ENCODE measurements around the gene OPRM1. TPM values are rescaled to one million over a fixed set of nuclear protein-coding genes. Genes with fewer than 3 reads are reported as not detected.

OPRM1 gene
- total RNA-seq, 1 donor: under 0.01 TPM

GRCh38 chr6:154080461-154081189, 41.6 kb downstream of the OPRM1 start:
- no peak for DNase-seq (ENCODE audit: low read depth in 2 of 3, low spot score in 2 of 3)

GRCh38 chr6:154086510-154086909, 47.5 kb downstream of the OPRM1 start:
- DNase-seq (ENCODE audit: low read depth in 2 of 3, low spot score in 2 of 3): no peak

GRCh38 chr6:154092326-154092962, 53.4 kb downstream of the OPRM1 start:
- no peak for DNase-seq (ENCODE audit: low read depth in 2 of 3, low spot score in 2 of 3)

GRCh38 chr6:154093231-154094044, 54.4 kb downstream of the OPRM1 start:
- DNase-seq (ENCODE audit: low read depth in 2 of 3, low spot score in 2 of 3): no peak

- DNase-seq (ENCODE audit: low read depth in 2 of 3, low spot score in 2 of 3): no peak
Observed at GRCh38 chr6:154095571-154095970, 56.5 kb downstream of the OPRM1 start.

GRCh38 chr6:154096316-154096715, 57.3 kb downstream of the OPRM1 start:
- DNase-seq (ENCODE audit: low read depth in 2 of 3, low spot score in 2 of 3): no peak

GRCh38 chr6:154096834-154097233, 57.8 kb downstream of the OPRM1 start:
- no peak for DNase-seq (ENCODE audit: low read depth in 2 of 3, low spot score in 2 of 3)

GRCh38 chr6:154099211-154099610, 60.2 kb downstream of the OPRM1 start:
- DNase-seq (ENCODE audit: low read depth in 2 of 3, low spot score in 2 of 3): no peak

GRCh38 chr6:154106251-154106650, 67.2 kb downstream of the OPRM1 start:
- DNase-seq (ENCODE audit: low read depth in 2 of 3, low spot score in 2 of 3): no peak

GRCh38 chr6:154111025-154111424, 72.0 kb downstream of the OPRM1 start:
- DNase-seq (ENCODE audit: low read depth in 2 of 3, low spot score in 2 of 3): no peak

- no peak for DNase-seq (ENCODE audit: low read depth in 2 of 3, low spot score in 2 of 3)
Observed at GRCh38 chr6:154112181-154112809, 73.3 kb downstream of the OPRM1 start.

- no peak for DNase-seq (ENCODE audit: low read depth in 2 of 3, low spot score in 2 of 3)
Observed at GRCh38 chr6:154113392-154113791, 74.4 kb downstream of the OPRM1 start.

- DNase-seq (ENCODE audit: low read depth in 2 of 3, low spot score in 2 of 3): no peak
Observed at GRCh38 chr6:154117485-154117884, 78.4 kb downstream of the OPRM1 start.

GRCh38 chr6:154122195-154122925, 83.3 kb downstream of the OPRM1 start:
- DNase-seq (ENCODE audit: low read depth in 2 of 3, low spot score in 2 of 3): no peak

- DNase-seq (ENCODE audit: low read depth in 2 of 3, low spot score in 2 of 3): no peak
Observed at GRCh38 chr6:154123155-154123956, 84.3 kb downstream of the OPRM1 start.

GRCh38 chr6:154125421-154125820, 86.4 kb downstream of the OPRM1 start:
- peak in 1 of 3 donors; percentile 6 for DNase-seq (ENCODE audit: low read depth in 2 of 3, low spot score in 2 of 3)

- no peak for DNase-seq (ENCODE audit: low read depth in 2 of 3, low spot score in 2 of 3)
Observed at GRCh38 chr6:154127657-154128056, 88.6 kb downstream of the OPRM1 start.

GRCh38 chr6:154134471-154135147, 95.6 kb downstream of the OPRM1 start:
- DNase-seq (ENCODE audit: low read depth in 2 of 3, low spot score in 2 of 3): no peak

GRCh38 chr6:154138793-154139192, 99.8 kb downstream of the OPRM1 start:
- DNase-seq (ENCODE audit: low read depth in 2 of 3, low spot score in 2 of 3): no peak
